Loucy (cell line): Measurements from ENCODE around the gene TOR3A.

Experiments
- EZH2phosphoT487 ChIP-seq: fragments of 200-600 bp; IDR thresholded peaks from 2 replicates; pipeline ENCODE4 v1.6.1; 2018; ENCODE audit warnings: antibody characterized with exemption, mild to moderate bottlenecking, moderate library complexity, borderline replicate concordance
- TF ChIP-seq, protein P1 (sequence below): fragments of 200-600 bp; sonication (generic); conservative IDR thresholded peaks from 2 replicates; pipeline ENCODE4 v1.5.1; 2014; ENCODE audit warnings: mild to moderate bottlenecking, antibody characterized with exemption, low read length

DNA sequence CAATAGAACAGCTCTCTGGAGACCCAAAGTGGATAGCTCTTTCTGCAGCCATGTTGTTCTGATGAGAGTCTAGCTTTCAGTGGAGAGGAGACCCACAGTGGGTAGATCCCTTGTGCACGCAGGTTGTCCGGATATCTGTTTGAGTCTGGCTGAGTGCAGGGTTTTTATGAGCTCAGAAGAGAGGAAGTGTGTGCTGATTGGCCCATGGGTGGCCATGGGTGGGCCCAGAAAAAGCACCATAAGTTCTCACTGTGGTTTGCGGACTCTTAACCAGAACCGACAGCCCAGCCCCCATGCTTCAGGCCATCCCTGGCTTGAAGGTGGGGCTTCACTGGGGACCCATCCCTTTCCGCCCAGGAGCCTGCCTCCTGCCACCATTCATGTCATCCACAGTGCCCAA, 39.2 kb upstream of the TOR3A start:
- TF ChIP-seq, protein P1, sequence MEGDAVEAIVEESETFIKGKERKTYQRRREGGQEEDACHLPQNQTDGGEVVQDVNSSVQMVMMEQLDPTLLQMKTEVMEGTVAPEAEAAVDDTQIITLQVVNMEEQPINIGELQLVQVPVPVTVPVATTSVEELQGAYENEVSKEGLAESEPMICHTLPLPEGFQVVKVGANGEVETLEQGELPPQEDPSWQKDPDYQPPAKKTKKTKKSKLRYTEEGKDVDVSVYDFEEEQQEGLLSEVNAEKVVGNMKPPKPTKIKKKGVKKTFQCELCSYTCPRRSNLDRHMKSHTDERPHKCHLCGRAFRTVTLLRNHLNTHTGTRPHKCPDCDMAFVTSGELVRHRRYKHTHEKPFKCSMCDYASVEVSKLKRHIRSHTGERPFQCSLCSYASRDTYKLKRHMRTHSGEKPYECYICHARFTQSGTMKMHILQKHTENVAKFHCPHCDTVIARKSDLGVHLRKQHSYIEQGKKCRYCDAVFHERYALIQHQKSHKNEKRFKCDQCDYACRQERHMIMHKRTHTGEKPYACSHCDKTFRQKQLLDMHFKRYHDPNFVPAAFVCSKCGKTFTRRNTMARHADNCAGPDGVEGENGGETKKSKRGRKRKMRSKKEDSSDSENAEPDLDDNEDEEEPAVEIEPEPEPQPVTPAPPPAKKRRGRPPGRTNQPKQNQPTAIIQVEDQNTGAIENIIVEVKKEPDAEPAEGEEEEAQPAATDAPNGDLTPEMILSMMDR = no peak
- TF ChIP-seq EZH2phosphoT487 = no peak
